ENCODE data around the gene NHS.

GRCh38 chrX:17459008-17459611, 84.1 kb downstream of the NHS start:
- TF ChIP-seq POLR2AphosphoS5 (IDR thresholded peaks at IDR 0.05; ENCODE audit: insufficient read depth in 1 of 2, low read depth in 1 of 2) (no peak), CTCF (IDR thresholded peaks at IDR 0.05) (no peak), POLR2A (IDR thresholded peaks at IDR 0.05) (no peak)

All from vagina (tissue), 2 donors.